ENCODE results near the gene GFOD1. TPM values are rescaled to one million over a fixed set of nuclear protein-coding genes. Genes with fewer than 3 reads are reported as not detected.

Gene GFOD1
- total RNA-seq, 4 donors from 2014 or later: 4.7 to 26.6 (median 10.1) TPM

- no peaks in the 10 kb centered on the region for H3K27me3 ChIP-seq
- H3K4me1 ChIP-seq: no peaks in the 10 kb centered on the region
- intact Hi-C loops (cut with DNase I; ENCODE audit: low total_unique reads): no loop called here
- H3K9me3 ChIP-seq: no peaks in the 10 kb centered on the region
- H3K4me3 ChIP-seq: no peak overlapping the region
- no peak for DNase-seq
- TF ChIP-seq CTCF (IDR thresholded peaks at IDR 0.05) (no peak), POLR2A (IDR thresholded peaks at IDR 0.05) (no peak)
- H3K36me3 ChIP-seq: no peaks in the 10 kb centered on the region
- no peak overlapping the region for H3K27ac ChIP-seq
These were observed 168.6 kb downstream of the GFOD1 start for GRCh38 chr6:13318821-13319220.

DNA sequence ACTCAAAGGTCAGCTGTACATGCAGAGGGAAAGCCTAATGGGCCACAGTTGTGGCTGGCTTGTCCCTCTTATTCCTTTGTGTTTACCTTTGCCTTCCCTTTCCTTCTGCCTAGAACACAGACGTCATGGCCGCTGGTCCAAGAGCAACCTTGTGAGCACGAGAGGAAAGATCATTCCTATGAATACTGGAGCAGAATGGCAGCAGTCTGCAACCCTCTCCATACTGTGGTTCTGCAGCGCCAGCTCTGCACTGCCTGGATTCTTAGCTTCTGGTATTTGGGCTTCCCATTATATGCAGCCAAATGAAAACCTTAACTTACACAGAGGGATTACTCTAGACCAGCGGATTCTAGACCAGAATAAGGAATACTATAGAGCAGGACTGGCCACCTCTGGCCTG is 171.5 kb downstream of the GFOD1 start:
- Histone ChIP-seq H3K4me3 (no peak overlapping the region), H3K27me3 (no peaks in the 10 kb centered on the region), H3K27ac (no peak overlapping the region), H3K36me3 (no peaks in the 10 kb centered on the region), H3K9me3 (no peaks in the 10 kb centered on the region), H3K4me1 (no peaks in the 10 kb centered on the region)
- no peak for DNase-seq
- intact Hi-C loops (cut with DNase I; ENCODE audit: low total_unique reads): no loop called here
- TF ChIP-seq POLR2A (IDR thresholded peaks at IDR 0.05) (no peak), CTCF (IDR thresholded peaks at IDR 0.05) (no peak)

GRCh38 chr6:13314806-13315205 is 172.6 kb downstream of the GFOD1 start:
- intact Hi-C loops (cut with DNase I; ENCODE audit: low total_unique reads): no loop called here
- no peaks in the 10 kb centered on the region for H3K36me3 ChIP-seq
- no peaks in the 10 kb centered on the region for H3K4me1 ChIP-seq
- no peaks in the 10 kb centered on the region for H3K9me3 ChIP-seq
- no peak overlapping the region for H3K4me3 ChIP-seq
- no peaks in the 10 kb centered on the region for H3K27me3 ChIP-seq
- no peak for DNase-seq
- no peak overlapping the region for H3K27ac ChIP-seq
- TF ChIP-seq CTCF (IDR thresholded peaks at IDR 0.05): no peak
- no peak for TF ChIP-seq POLR2A (IDR thresholded peaks at IDR 0.05)

DNA sequence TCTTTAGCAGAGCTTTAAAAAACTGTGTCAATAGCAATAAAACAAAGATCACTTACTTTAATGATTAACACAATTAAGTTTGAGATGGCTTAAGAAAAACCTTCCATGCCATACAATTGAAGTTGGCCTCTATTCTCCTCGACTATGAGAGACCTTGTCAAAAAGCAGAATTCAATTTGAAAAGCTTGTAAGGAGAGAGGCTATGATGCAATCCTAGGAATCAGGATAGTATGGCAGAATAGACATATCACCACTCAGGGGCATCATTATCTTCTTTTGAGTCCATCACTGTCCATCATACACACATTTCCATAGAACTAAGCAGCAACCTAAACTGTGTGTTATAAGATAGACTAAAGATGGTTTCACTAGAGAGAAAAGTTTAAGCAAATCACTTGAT is 176.2 kb downstream of the GFOD1 start:
- Histone ChIP-seq H3K4me1 (no peaks in the 10 kb centered on the region), H3K27me3 (no peaks in the 10 kb centered on the region), H3K36me3 (no peaks in the 10 kb centered on the region), H3K27ac (no peak overlapping the region), H3K4me3 (no peak overlapping the region), H3K9me3 (no peaks in the 10 kb centered on the region)
- DNase-seq: no peak
- TF ChIP-seq POLR2A (IDR thresholded peaks at IDR 0.05): no peak
- no peak for TF ChIP-seq CTCF (IDR thresholded peaks at IDR 0.05)
- intact Hi-C loops (cut with DNase I; ENCODE audit: low total_unique reads): no loop called here

DNA sequence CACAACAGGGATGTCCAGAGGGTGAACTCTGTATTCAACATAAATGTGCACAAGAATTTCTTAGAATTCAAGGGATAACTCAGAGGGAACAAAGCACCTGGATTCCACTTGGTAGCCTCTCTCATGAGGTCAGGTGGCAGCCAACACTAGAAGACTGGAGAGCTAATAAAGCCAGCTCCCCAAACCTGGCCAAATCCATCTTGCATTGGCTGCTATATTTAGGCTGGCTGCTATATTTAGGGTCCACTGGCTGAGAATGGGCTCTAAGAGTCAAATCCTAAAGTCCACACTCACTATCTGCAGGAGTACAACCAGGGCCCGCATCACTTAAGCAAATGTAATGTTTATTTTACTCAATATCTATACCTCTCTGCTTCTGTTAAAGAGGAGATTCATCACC is 179.1 kb downstream of the GFOD1 start:
- intact Hi-C loops (cut with DNase I; ENCODE audit: low total_unique reads): no loop called here
- Histone ChIP-seq H3K4me3 (no peak overlapping the region), H3K27me3 (no peaks in the 10 kb centered on the region), H3K36me3 (no peaks in the 10 kb centered on the region), H3K9me3 (no peaks in the 10 kb centered on the region), H3K4me1 (no peaks in the 10 kb centered on the region), H3K27ac (no peak overlapping the region)
- TF ChIP-seq CTCF (IDR thresholded peaks at IDR 0.05) (no peak), POLR2A (IDR thresholded peaks at IDR 0.05) (no peak)
- DNase-seq: no peak

Other genes with a start within 250 kb of the GFOD1 start
- gene TBC1D7, start 159.1 kb downstream of the GFOD1 start, total RNA-seq: 10 to 100 TPM in 2 of 4 donors, 1 to 10 TPM in 1, not detected in 1; 4.4 to 23.6 (median 12.5) TPM
- 10 to 100 TPM; 16.2 to 27.9 (median 18.0) TPM for gene SIRT5, start 87.0 kb upstream of the GFOD1 start, total RNA-seq
- gene NOL7, start 127.7 kb upstream of the GFOD1 start, total RNA-seq: 10 to 100 TPM; 49.4 to 64.7 (median 55.7) TPM
- 10 to 100 TPM; 22.6 to 49.0 (median 40.9) TPM for gene RANBP9, start 224.2 kb upstream of the GFOD1 start, total RNA-seq